ENCODE data around the gene NRG3. TPM values are rescaled to one million over a fixed set of nuclear protein-coding genes. Genes with fewer than 3 reads are reported as not detected.

The NRG3 gene
- total and polyA plus RNA-seq, 2 of the 8 experiments (the other 6 are each of a cell fraction or from before 2014, with no cell fraction given): 4.2 to 5.0 TPM

GRCh38 chr10:82866424-82867020 lies 991.5 kb downstream of the NRG3 start:
- H3K4me1 ChIP-seq (replicated peaks in 1 of 4; ENCODE audit: control insufficient read depth in 3 of 4, insufficient read depth in 4 of 4, low read length in 3 of 4): peaks cover 0 to 4% (median 0%) of the 10 kb centered on the region in 4 experiments; a peak in 1 of 7 replicates
- H2BK20ac ChIP-seq (ENCODE audit: low read length): no peak overlapping the region
- H3K9me3 ChIP-seq (ENCODE audit: insufficient read depth in 2 of 2, low read depth in 1 of 2, low read length in 1 of 2): no peaks in the 10 kb centered on the region
- no peak overlapping the region for H3K4ac ChIP-seq (replicated peaks; ENCODE audit: insufficient read length, low read depth, low read length)
- DNase-seq (ENCODE audit: low read depth in 1 of 2, low spot score in 2 of 2) (no peak), FAIRE-seq (no peak)
- H3K23me2 ChIP-seq (ENCODE audit: low read depth, low read length): no peaks in the 10 kb centered on the region
- ChIA-PET CTCF (ENCODE audit: partially characterized antibody) (no interaction called here), POLR2A (ENCODE audit: partially characterized antibody) (no interaction called here)
- no peaks in the 10 kb centered on the region for H4K20me1 ChIP-seq (replicated peaks in 1 of 2; ENCODE audit: control insufficient read depth in 1 of 2, insufficient read depth in 2 of 2, low read length in 2 of 2)
- H2AFZ ChIP-seq (ENCODE audit: low read length): no peak overlapping the region
- no peak overlapping the region for H2BK15ac ChIP-seq (ENCODE audit: low read length)
- no peaks in the 10 kb centered on the region for H3K36me3 ChIP-seq (ENCODE audit: control insufficient read depth in 2 of 4, insufficient read depth in 4 of 4, low read length in 3 of 4)
- no peaks in the 10 kb centered on the region for H3K27me3 ChIP-seq (replicated peaks in 1 of 4; ENCODE audit: control insufficient read depth in 3 of 4, extremely low read depth in 1 of 4, insufficient read depth in 3 of 4, low read length in 3 of 4)
- H2BK120ac ChIP-seq (replicated peaks; ENCODE audit: low read depth, low read length): no peak overlapping the region
- no peak overlapping the region for H4K8ac ChIP-seq (ENCODE audit: extremely low read depth, insufficient read depth, low read length)
- no peak overlapping the region for H4K91ac ChIP-seq (replicated peaks; ENCODE audit: insufficient read length, low read length)
- H3K79me1 ChIP-seq (ENCODE audit: low read depth, low read length): no peaks in the 10 kb centered on the region
- no peak overlapping the region for H3K4me3 ChIP-seq (ENCODE audit: extremely low read depth in 1 of 4, insufficient read depth in 2 of 4, low read depth in 3 of 4, low read length in 4 of 4)
- no peak overlapping the region for H4K5ac ChIP-seq (ENCODE audit: insufficient read length, low read depth, low read length)
- no peak overlapping the region for H3K14ac ChIP-seq (ENCODE audit: insufficient read length)
- no peak overlapping the region for H3K4me2 ChIP-seq (ENCODE audit: insufficient read depth in 1 of 2, low read depth in 2 of 2, low read length in 2 of 2)
- H3K27ac ChIP-seq (ENCODE audit: low read depth, low read length): no peak overlapping the region
- no peak overlapping the region for H3K23ac ChIP-seq (ENCODE audit: insufficient read length)
- no peak overlapping the region for H3K18ac ChIP-seq (ENCODE audit: extremely low read depth, low read length)
- H3K9ac ChIP-seq (replicated peaks in 1 of 4; ENCODE audit: extremely low read depth in 1 of 4, low read depth in 3 of 4, low read length in 3 of 4): no peak overlapping the region
- H2AK5ac ChIP-seq (ENCODE audit: low read depth, low read length): no peak overlapping the region
- H3K79me2 ChIP-seq (ENCODE audit: control insufficient read depth in 1 of 2, insufficient read depth in 2 of 2, low read length in 2 of 2): no peaks in the 10 kb centered on the region
- no peak overlapping the region for H2BK12ac ChIP-seq (ENCODE audit: low read depth, low read length)
- WGBS, 2 experiments (ENCODE audit: extremely low coverage in 1 of 2, insufficient coverage in 1 of 2, insufficient read length in 1 of 2, insufficient replicate concordance in 2 of 2, low coverage in 1 of 2, low lambda C conversion rate in 2 of 2, missing lambda C conversion rate in 1 of 2): 81% methylated on average over 6 of the region's 6 CpGs; no CpG with 5 or more reads in 1 of the 2 experiments
- H2BK5ac ChIP-seq (ENCODE audit: low read depth, low read length): no peak overlapping the region
- H3K56ac ChIP-seq (replicated peaks; ENCODE audit: insufficient read length, low read depth, low read length): no peak overlapping the region
- TF ChIP-seq ATF2 (IDR thresholded peaks at IDR 0.05; ENCODE audit: low read length) (no peak), RFX5 (IDR thresholded peaks at IDR 0.05; ENCODE audit: borderline replicate concordance, low read depth, low read length) (no peak), CHD1 (IDR thresholded peaks at IDR 0.05; ENCODE audit: low read depth, low read length) (no peak), SP1 (IDR thresholded peaks at IDR 0.05; ENCODE audit: low read depth, low read length) (no peak), POU5F1 (IDR thresholded peaks at IDR 0.05; ENCODE audit: low read depth, low read length) (no peak), JUN (IDR thresholded peaks at IDR 0.05; ENCODE audit: low read depth, low read length) (no peak), TBP (IDR thresholded peaks at IDR 0.05; ENCODE audit: low read depth, low read length) (no peak), CEBPB (IDR thresholded peaks at IDR 0.05; ENCODE audit: low read depth, low read length) (no peak), HDAC2 (IDR thresholded peaks at IDR 0.05; ENCODE audit: borderline replicate concordance in 1 of 2, low read depth in 2 of 2, low read length in 2 of 2) (no peak)
- TF ChIP-seq, protein P1, sequence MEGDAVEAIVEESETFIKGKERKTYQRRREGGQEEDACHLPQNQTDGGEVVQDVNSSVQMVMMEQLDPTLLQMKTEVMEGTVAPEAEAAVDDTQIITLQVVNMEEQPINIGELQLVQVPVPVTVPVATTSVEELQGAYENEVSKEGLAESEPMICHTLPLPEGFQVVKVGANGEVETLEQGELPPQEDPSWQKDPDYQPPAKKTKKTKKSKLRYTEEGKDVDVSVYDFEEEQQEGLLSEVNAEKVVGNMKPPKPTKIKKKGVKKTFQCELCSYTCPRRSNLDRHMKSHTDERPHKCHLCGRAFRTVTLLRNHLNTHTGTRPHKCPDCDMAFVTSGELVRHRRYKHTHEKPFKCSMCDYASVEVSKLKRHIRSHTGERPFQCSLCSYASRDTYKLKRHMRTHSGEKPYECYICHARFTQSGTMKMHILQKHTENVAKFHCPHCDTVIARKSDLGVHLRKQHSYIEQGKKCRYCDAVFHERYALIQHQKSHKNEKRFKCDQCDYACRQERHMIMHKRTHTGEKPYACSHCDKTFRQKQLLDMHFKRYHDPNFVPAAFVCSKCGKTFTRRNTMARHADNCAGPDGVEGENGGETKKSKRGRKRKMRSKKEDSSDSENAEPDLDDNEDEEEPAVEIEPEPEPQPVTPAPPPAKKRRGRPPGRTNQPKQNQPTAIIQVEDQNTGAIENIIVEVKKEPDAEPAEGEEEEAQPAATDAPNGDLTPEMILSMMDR (IDR thresholded peaks at IDR 0.05; ENCODE audit: control extremely low read depth in 1 of 3, insufficient read depth in 1 of 3, low read depth in 1 of 3, low read length in 3 of 3): no peak
